Mesothelial cell of epicardium (in vitro differentiated cells): ENCODE results near the gene GRB10. TPM values are rescaled to one million over a fixed set of nuclear protein-coding genes. Genes with fewer than 3 reads are reported as not detected.

Experiments
- DNase-seq, 2 experiments: peaks; one replicate each; pipeline ENCODE4 v3.0.0; 2021; ENCODE audit warnings: low spot score in 2 of 2; ENCODE audit not compliant: unreplicated experiment in 2 of 2
- H3K27ac Mint-ChIP-seq: 2 replicates; pipeline ENCODE4 v1.8.0; 2021; ENCODE audit warnings: mixed read lengths
- H3K27me3 Mint-ChIP-seq: 2 replicates; pipeline ENCODE4 v1.8.0; 2021; ENCODE audit warnings: low read depth, mixed read lengths
- H3K36me3 Mint-ChIP-seq: 2 replicates; pipeline ENCODE4 v1.8.0; 2021; ENCODE audit warnings: mixed read lengths
- H3K4me1 Mint-ChIP-seq: 2 replicates; pipeline ENCODE4 v1.8.0; 2021; ENCODE audit warnings: mixed read lengths
- H3K4me3 Mint-ChIP-seq: 2 replicates; pipeline ENCODE4 v1.8.0; 2021; ENCODE audit warnings: mild to moderate bottlenecking, moderate library complexity, mixed read lengths
- H3K9me3 Mint-ChIP-seq: 2 replicates; pipeline ENCODE4 v1.8.0; 2021; ENCODE audit warnings: mixed read lengths
- CTCF ChIP-seq: fragments of 200-600 bp; sonication (generic); IDR thresholded peaks from one replicate; pipeline ENCODE4 v1.5.0; 2021; ENCODE audit warnings: antibody characterized with exemption; ENCODE audit not compliant: unreplicated experiment
- total RNA-seq: library from RNA; stranded (reverse); gene quantifications from 3 replicates; pipeline ENCODE4 v1.2.1, GENCODE V29; 2021

The GRB10 gene
- total RNA-seq, 1 donor from 2014 or later: 59.2 TPM

DNA sequence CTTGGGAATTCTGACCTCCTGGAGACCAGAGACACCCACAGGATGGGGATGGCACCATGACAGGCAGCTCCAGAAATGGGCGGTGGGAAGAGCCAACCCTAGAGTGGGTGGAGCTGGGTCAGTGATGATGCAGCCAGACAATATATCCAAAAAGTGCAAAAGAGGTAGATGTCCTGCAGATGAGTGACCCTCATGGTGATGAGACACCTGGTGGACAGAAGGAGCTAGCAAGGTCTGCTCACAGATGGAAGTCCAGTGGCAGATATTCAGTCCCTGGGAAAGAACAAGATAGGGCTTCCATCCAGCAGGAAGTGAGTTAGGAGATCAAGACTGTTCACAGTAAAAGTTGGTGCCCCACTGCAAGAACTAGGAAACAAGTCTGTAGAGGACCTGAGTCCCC is 19.2 kb upstream of the GRB10 start:
- Mint-ChIP-seq H3K27me3 (peaks cover 35% of the 10 kb centered on the region), H3K27ac (no peak overlapping the region), H3K4me3 (no peak overlapping the region), H3K9me3 (peaks cover 8% of the 10 kb centered on the region), H3K4me1 (peaks cover 5% of the 10 kb centered on the region), H3K36me3 (no peaks in the 10 kb centered on the region)
- no peak for TF ChIP-seq CTCF
- no peak for DNase-seq

- no peaks in the 10 kb centered on the region for H3K36me3 Mint-ChIP-seq
- DNase-seq: no peak
- H3K9me3 Mint-ChIP-seq: peaks cover 8% of the 10 kb centered on the region
- no peak for TF ChIP-seq CTCF
- peaks cover 37% of the 10 kb centered on the region for H3K27me3 Mint-ChIP-seq
- H3K4me1 Mint-ChIP-seq: no peaks in the 10 kb centered on the region
- H3K27ac Mint-ChIP-seq: no peak overlapping the region
- no peak overlapping the region for H3K4me3 Mint-ChIP-seq
These were observed 17.2 kb upstream of the GRB10 start for GRCh38 chr7:50799873-50800272.

GRCh38 chr7:50798126-50798525 is 15.4 kb upstream of the GRB10 start:
- TF ChIP-seq CTCF: no peak
- peaks cover 8% of the 10 kb centered on the region for H3K9me3 Mint-ChIP-seq
- H3K4me1 Mint-ChIP-seq: no peaks in the 10 kb centered on the region
- peaks cover 50% of the 10 kb centered on the region for H3K27me3 Mint-ChIP-seq
- H3K4me3 Mint-ChIP-seq: no peak overlapping the region
- DNase-seq: no peak
- H3K36me3 Mint-ChIP-seq: no peaks in the 10 kb centered on the region
- H3K27ac Mint-ChIP-seq: no peak overlapping the region

DNA sequence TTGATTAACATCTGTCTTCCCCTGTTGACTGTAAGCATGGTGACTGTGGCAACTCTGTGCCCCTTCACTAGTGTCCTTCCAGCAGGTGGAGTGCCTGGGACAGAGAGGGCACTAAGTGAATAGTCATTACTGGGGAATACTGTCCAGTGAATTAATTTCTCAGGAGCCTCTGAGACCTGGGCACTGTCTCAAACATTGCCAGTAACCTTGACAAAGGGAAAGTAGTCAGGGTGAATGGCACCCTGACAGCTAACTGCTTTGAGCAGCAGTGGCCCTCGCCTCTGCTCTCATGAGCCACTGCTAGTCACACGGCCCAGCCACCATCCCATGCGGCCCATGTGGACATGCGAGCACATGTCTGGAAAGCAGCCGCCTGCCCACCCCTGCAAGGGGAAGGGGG is 13.1 kb upstream of the GRB10 start:
- peaks cover 8% of the 10 kb centered on the region for H3K9me3 Mint-ChIP-seq
- H3K4me3 Mint-ChIP-seq: no peak overlapping the region
- TF ChIP-seq CTCF: no peak
- H3K27me3 Mint-ChIP-seq: peaks cover 48% of the 10 kb centered on the region
- no peak overlapping the region for H3K27ac Mint-ChIP-seq
- peaks cover 14% of the 10 kb centered on the region for H3K4me1 Mint-ChIP-seq
- H3K36me3 Mint-ChIP-seq: no peaks in the 10 kb centered on the region
- no peak for DNase-seq

DNA sequence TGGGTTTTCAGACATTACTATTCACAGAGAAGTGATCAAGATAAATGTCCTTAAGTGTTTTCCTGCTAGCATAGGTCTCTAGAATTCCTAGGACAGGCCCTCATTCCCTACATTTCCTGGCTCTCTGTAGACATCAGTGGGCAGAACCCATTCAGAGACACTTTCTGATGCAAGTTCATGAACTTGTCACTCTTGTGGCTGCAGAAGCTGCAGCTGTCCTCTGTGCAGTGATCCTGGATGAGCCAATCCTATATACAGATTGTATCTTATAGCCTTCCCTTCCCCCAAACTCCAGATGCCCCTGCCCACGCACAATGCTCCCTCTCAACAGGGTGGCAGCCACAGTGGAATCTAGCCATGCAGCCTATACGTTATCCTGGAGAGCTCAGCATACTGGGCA is 12.6 kb upstream of the GRB10 start:
- Mint-ChIP-seq H3K9me3 (peaks cover 8% of the 10 kb centered on the region), H3K27ac (no peak overlapping the region), H3K27me3 (peaks cover 50% of the 10 kb centered on the region), H3K4me1 (peaks cover 20% of the 10 kb centered on the region), H3K36me3 (no peaks in the 10 kb centered on the region), H3K4me3 (no peak overlapping the region)
- TF ChIP-seq CTCF: no peak
- DNase-seq: no peak

GRCh38 chr7:50793947-50794570 is 11.4 kb upstream of the GRB10 start:
- peak overlapping the region; percentile 65 for H3K4me3 Mint-ChIP-seq
- H3K36me3 Mint-ChIP-seq: peaks cover 3% of the 10 kb centered on the region
- H3K9me3 Mint-ChIP-seq: peaks cover 8% of the 10 kb centered on the region
- peaks cover 42% of the 10 kb centered on the region for H3K27me3 Mint-ChIP-seq
- no peak for TF ChIP-seq CTCF
- H3K4me1 Mint-ChIP-seq: peaks cover 21% of the 10 kb centered on the region
- no peak for DNase-seq
- H3K27ac Mint-ChIP-seq: peak overlapping the region; percentile 18
